DND-41 (cell line): ENCODE results near the gene CDT1.

Experiments used
- EZH2 ChIP-seq: IDR thresholded peaks from 3 replicates; pipeline ENCODE4 v1.6.1; 2012; ENCODE audit warnings: borderline replicate concordance, low read depth, mild to moderate bottlenecking, moderate library complexity, low read length, inconsistent platforms; ENCODE audit not compliant: severe bottlenecking
- TF ChIP-seq, protein P1 (sequence below): IDR thresholded peaks from 2 replicates; pipeline ENCODE4 v1.5.1; 2012; ENCODE audit warnings: borderline replicate concordance, low read length, moderate library complexity, mild to moderate bottlenecking; ENCODE audit not compliant: poor library complexity, severe bottlenecking; ENCODE audit errors: extremely low read depth

DNA sequence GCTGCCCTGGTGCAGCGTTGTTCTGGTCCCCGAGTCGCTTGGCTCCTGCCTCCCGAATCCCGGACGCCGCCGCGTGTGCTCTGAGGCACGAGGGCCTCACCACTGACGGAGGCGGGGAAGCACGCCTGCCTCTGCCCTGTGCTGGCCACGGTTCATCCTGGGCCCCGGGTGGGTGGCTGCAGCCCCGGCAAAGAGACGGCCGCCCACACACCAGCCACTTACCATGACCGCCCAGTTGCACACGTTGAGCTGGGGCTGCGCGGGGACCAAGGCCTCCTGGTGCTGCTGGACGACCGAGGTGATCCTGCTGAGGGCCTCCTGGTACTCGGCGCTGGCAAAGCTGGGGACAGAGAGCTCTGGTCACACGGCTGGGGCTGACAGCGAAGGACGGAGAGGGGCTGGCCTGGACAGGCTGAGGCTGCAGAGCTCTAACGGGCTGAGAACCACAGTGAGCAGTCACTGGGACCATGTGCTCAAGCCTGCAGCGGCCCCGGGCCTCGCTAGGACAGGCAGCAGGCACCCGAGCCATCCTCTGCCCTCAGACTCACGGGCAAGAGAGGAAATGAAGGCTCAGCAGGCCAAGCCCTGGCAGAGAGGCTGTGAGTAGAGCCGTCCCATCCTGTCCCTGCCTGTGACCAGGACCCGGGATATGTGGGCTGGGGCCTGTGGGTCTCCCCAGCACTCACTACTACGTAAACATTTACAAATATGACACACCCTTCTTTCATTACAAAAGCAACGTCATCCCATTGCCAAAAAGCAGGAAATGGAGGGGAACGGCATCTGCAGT is 14.4 kb downstream of the CDT1 start:
- TF ChIP-seq, protein P1, sequence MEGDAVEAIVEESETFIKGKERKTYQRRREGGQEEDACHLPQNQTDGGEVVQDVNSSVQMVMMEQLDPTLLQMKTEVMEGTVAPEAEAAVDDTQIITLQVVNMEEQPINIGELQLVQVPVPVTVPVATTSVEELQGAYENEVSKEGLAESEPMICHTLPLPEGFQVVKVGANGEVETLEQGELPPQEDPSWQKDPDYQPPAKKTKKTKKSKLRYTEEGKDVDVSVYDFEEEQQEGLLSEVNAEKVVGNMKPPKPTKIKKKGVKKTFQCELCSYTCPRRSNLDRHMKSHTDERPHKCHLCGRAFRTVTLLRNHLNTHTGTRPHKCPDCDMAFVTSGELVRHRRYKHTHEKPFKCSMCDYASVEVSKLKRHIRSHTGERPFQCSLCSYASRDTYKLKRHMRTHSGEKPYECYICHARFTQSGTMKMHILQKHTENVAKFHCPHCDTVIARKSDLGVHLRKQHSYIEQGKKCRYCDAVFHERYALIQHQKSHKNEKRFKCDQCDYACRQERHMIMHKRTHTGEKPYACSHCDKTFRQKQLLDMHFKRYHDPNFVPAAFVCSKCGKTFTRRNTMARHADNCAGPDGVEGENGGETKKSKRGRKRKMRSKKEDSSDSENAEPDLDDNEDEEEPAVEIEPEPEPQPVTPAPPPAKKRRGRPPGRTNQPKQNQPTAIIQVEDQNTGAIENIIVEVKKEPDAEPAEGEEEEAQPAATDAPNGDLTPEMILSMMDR: no peak
- TF ChIP-seq EZH2: no peak
